Activated CD4-positive, alpha-beta T cell treated with anti-CD3 and anti-CD28 coated beads, Interleukin-10, Interleukin-2, amounts not matched to agents 100 ng/mL and 50 ng/mL, durations not matched to agents 16 hours and 8 hours (primary cell): ENCODE data around the gene TXNDC11.

Source experiments
- DNase-seq: peaks from one replicate; pipeline ENCODE4 v3.0.0-alpha.2; 2020

TXNDC11 gene

GRCh38 chr16:11688520-11688886, 54.2 kb downstream of the TXNDC11 start:
- no peak for DNase-seq

- no peak for DNase-seq
Measured at GRCh38 chr16:11687601-11688519, 54.8 kb downstream of the TXNDC11 start.

- no peak for DNase-seq
Measured at GRCh38 chr16:11686713-11687380, 55.8 kb downstream of the TXNDC11 start.

GRCh38 chr16:11685844-11686618, 56.6 kb downstream of the TXNDC11 start:
- no peak for DNase-seq

GRCh38 chr16:11684231-11685025, 58.2 kb downstream of the TXNDC11 start:
- no peak for DNase-seq

GRCh38 chr16:11683145-11683544, 59.5 kb downstream of the TXNDC11 start:
- no peak for DNase-seq

- no peak for DNase-seq
Measured at GRCh38 chr16:11682655-11683096, 60.0 kb downstream of the TXNDC11 start.

GRCh38 chr16:11681976-11682654, 60.5 kb downstream of the TXNDC11 start:
- no peak for DNase-seq

- DNase-seq, result peak; percentile 34
Measured at GRCh38 chr16:11681556-11681955, 61.1 kb downstream of the TXNDC11 start.

- DNase-seq, result no peak
Measured at GRCh38 chr16:11679941-11680911, 62.4 kb downstream of the TXNDC11 start.

GRCh38 chr16:11679250-11679649, 63.4 kb downstream of the TXNDC11 start:
- no peak for DNase-seq

- no peak for DNase-seq
Measured at GRCh38 chr16:11677959-11678881, 64.4 kb downstream of the TXNDC11 start.

- DNase-seq, result no peak
Measured at GRCh38 chr16:11677451-11677951, 65.2 kb downstream of the TXNDC11 start.

GRCh38 chr16:11676799-11677198, 65.9 kb downstream of the TXNDC11 start:
- no peak for DNase-seq

- DNase-seq, result no peak
Measured at GRCh38 chr16:11675561-11676511, 66.8 kb downstream of the TXNDC11 start.

GRCh38 chr16:11674818-11675560, 67.7 kb downstream of the TXNDC11 start:
- no peak for DNase-seq
